HEK293 (cell line): Measurements from ENCODE around the gene BAD.
A peak's percentile ranks its signal among the peaks of the same experiment; 100 is the strongest.

ENCODE experiments used
- CTCF ChIA-PET: fragments of 350-600 bp; formaldehyde crosslinking; extraction: SDS; loops from one replicate; lab custom pipeline; 2021; ENCODE audit warnings: antibody characterized with exemption; lab: Yijun Ruan, JAX
- POLR2A ChIA-PET: fragments of 300-600 bp; formaldehyde crosslinking; extraction: SDS; loops from one replicate; lab custom pipeline; 2020; ENCODE audit warnings: antibody characterized with exemption, inconsistent platforms; lab: Yijun Ruan, JAX
- H3K27ac ChIP-seq: fragments of 200-500 bp; sonication (Bioruptor generic); 2 replicates; pipeline ENCODE4 v1.5.1; 2014; ENCODE audit warnings: low read depth, low read length, control low read depth, inconsistent platforms; ENCODE audit errors: extremely low read depth
- H3K36me3 ChIP-seq, 2 experiments: fragments of 200-500 bp in 1 of 2; sonication (Bioruptor generic) in 1 of 2; 1 replicate in 1 of 2; 2 replicates in 1 of 2; pipeline ENCODE4 v1.5.1; 2014 to 2017; ENCODE audit warnings: inconsistent platforms in 2 of 2, low read length in 2 of 2; ENCODE audit not compliant: control insufficient read depth in 2 of 2, insufficient read depth in 1 of 2
- H3K4me1 ChIP-seq: fragments of 200-500 bp; sonication (Bioruptor generic); 2 replicates; pipeline ENCODE4 v1.5.1; 2014; ENCODE audit warnings: mild to moderate bottlenecking, low read length, inconsistent platforms; ENCODE audit not compliant: control insufficient read depth, insufficient read depth
- H3K4me3 ChIP-seq: 2 replicates; pipeline ENCODE4 v1.5.1; 2011; ENCODE audit warnings: low read depth, mild to moderate bottlenecking, control low read depth, low read length, moderate library complexity
- H3K9me3 ChIP-seq: fragments of 200-500 bp; sonication (Bioruptor generic); 2 replicates; pipeline ENCODE4 v1.5.1; 2014; ENCODE audit warnings: low read depth, low read length, inconsistent platforms; ENCODE audit not compliant: control insufficient read depth, insufficient read depth
- FEZF1 ChIP-seq: fragments of 450-650 bp; formaldehyde crosslinking; IDR thresholded peaks from 2 replicates; pipeline ENCODE4 v1.5.1; 2016; ENCODE audit warnings: missing biosample characterization, missing genetic modification characterization
- KLF10 ChIP-seq: fragments of 450-650 bp; IDR thresholded peaks from 2 replicates; pipeline ENCODE4 v1.5.1; 2018; ENCODE audit warnings: missing biosample characterization, mild to moderate bottlenecking, missing genetic modification characterization
- PRDM1 ChIP-seq: fragments of 450-650 bp; formaldehyde crosslinking; IDR thresholded peaks from 2 replicates; pipeline ENCODE4; 2016; ENCODE audit warnings: missing biosample characterization, missing genetic modification characterization
- ZBTB20 ChIP-seq: fragments of 450-650 bp; formaldehyde crosslinking; IDR thresholded peaks from 2 replicates; pipeline ENCODE4 v1.5.1; 2016; ENCODE audit warnings: missing biosample characterization, missing genetic modification characterization
- ZNF394 ChIP-seq: fragments of 450-650 bp; formaldehyde crosslinking; IDR thresholded peaks from 2 replicates; pipeline ENCODE4 v1.5.1; 2016; ENCODE audit warnings: missing biosample characterization, missing genetic modification characterization, mild to moderate bottlenecking, moderate library complexity, borderline replicate concordance
- ZNF560 ChIP-seq: fragments of 450-650 bp; formaldehyde crosslinking; IDR thresholded peaks from 2 replicates; pipeline ENCODE4 v1.5.1; 2017; ENCODE audit warnings: missing biosample characterization, missing genetic modification characterization, borderline replicate concordance
- ZNF561 ChIP-seq: fragments of 450-650 bp; IDR thresholded peaks from 2 replicates; pipeline ENCODE4 v1.5.1; 2018; ENCODE audit warnings: missing biosample characterization, missing genetic modification characterization, borderline replicate concordance
- ZNF600 ChIP-seq: fragments of 450-650 bp; formaldehyde crosslinking; IDR thresholded peaks from 2 replicates; pipeline ENCODE4 v1.5.1; 2016; ENCODE audit warnings: missing biosample characterization, missing genetic modification characterization
- ZNF792 ChIP-seq: fragments of 450-650 bp; formaldehyde crosslinking; IDR thresholded peaks from 2 replicates; pipeline ENCODE4 v1.5.1; 2016; ENCODE audit warnings: missing biosample characterization, missing genetic modification characterization
- TF ChIP-seq, protein P1 (sequence below): fragments of 450-650 bp; formaldehyde crosslinking; IDR thresholded peaks from 2 replicates; pipeline ENCODE4 v1.5.1; 2016; ENCODE audit warnings: missing biosample characterization, missing genetic modification characterization, borderline replicate concordance
- TF ChIP-seq, protein P2 (sequence below): fragments of 450-650 bp; formaldehyde crosslinking; IDR thresholded peaks from 2 replicates; pipeline ENCODE4 v1.5.1; 2016; ENCODE audit warnings: missing biosample characterization, missing genetic modification characterization
- TF ChIP-seq, protein P3 (sequence below): fragments of 450-650 bp; formaldehyde crosslinking; IDR thresholded peaks from 2 replicates; pipeline ENCODE4 v1.5.1; 2016; ENCODE audit warnings: missing biosample characterization, missing genetic modification characterization
- TF ChIP-seq, protein P4 (sequence below): fragments of 450-650 bp; formaldehyde crosslinking; IDR thresholded peaks from 2 replicates; pipeline ENCODE4 v1.5.1; 2016; ENCODE audit warnings: missing biosample characterization, missing genetic modification characterization
- TF ChIP-seq, protein P5 (sequence below): fragments of 450-650 bp; formaldehyde crosslinking; conservative IDR thresholded peaks from 2 replicates; pipeline ENCODE4 v1.5.1; 2016; ENCODE audit warnings: low read depth, missing biosample characterization, missing genetic modification characterization
- TF ChIP-seq, protein P6 (sequence below): sonication (generic); formaldehyde crosslinking; IDR thresholded peaks from 2 replicates; pipeline ENCODE4 v1.8.1; 2022; ENCODE audit warnings: mild to moderate bottlenecking, moderate library complexity, missing genetic modification reagents

BAD gene

DNA sequence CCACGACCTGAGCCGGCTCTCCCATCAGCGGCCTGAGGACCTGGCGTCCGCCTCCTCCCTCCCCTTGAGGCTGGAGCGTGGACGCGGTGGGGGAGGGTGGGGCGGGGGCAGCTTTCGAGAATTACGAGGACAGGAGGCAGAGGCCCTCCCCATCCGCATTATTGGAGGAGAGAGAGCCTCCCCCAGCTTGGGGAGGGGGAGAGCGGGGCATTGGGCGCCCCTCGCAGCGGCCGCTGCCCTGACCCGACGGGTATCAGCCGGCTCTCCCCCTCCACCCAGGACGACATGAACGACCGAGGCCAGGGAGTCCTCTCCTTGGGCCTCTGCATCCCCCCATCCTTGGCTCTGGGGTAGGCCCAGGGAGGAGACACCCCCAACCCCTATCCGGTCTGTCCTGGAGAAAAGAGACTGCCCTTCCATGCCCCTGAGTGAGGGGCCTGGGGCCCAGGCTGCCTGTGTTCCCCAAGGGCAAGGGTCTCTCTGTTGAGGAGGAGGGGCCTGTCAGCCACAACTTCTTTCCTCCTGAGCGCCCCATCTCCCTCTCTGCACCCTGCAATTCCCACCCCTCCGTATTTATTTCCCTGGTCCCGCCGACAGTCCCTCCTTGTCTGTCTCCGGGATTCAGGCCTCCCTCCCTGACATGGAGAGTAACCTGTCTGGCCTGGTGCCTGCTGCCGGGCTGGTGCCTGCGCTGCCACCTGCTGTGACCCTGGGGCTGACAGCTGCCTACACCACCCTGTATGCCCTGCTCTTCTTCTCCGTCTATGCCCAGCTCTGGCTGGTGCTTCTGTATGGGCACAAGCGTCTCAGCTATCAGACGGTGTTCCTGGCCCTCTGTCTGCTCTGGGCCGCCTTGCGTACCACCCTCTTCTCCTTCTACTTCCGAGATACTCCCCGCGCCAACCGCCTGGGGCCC lies 1.7 kb upstream of the BAD start (continued):
- TF ChIP-seq, protein P1, sequence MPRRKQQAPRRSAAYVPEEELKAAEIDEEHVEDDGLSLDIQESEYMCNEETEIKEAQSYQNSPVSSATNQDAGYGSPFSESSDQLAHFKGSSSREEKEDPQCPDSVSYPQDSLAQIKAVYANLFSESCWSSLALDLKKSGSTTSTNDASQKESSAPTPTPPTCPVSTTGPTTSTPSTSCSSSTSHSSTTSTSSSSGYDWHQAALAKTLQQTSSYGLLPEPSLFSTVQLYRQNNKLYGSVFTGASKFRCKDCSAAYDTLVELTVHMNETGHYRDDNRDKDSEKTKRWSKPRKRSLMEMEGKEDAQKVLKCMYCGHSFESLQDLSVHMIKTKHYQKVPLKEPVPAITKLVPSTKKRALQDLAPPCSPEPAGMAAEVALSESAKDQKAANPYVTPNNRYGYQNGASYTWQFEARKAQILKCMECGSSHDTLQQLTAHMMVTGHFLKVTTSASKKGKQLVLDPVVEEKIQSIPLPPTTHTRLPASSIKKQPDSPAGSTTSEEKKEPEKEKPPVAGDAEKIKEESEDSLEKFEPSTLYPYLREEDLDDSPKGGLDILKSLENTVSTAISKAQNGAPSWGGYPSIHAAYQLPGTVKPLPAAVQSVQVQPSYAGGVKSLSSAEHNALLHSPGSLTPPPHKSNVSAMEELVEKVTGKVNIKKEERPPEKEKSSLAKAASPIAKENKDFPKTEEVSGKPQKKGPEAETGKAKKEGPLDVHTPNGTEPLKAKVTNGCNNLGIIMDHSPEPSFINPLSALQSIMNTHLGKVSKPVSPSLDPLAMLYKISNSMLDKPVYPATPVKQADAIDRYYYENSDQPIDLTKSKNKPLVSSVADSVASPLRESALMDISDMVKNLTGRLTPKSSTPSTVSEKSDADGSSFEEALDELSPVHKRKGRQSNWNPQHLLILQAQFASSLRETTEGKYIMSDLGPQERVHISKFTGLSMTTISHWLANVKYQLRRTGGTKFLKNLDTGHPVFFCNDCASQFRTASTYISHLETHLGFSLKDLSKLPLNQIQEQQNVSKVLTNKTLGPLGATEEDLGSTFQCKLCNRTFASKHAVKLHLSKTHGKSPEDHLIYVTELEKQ (tag by site-specific recombination) = no peak
- TF ChIP-seq ZNF394 (tag by site-specific recombination) (no peak), KLF10 (tag by site-specific recombination) (no peak), PRDM1 (tag by site-specific recombination) (no peak), ZNF560 (tag by site-specific recombination) (no peak)
- TF ChIP-seq, protein P2, sequence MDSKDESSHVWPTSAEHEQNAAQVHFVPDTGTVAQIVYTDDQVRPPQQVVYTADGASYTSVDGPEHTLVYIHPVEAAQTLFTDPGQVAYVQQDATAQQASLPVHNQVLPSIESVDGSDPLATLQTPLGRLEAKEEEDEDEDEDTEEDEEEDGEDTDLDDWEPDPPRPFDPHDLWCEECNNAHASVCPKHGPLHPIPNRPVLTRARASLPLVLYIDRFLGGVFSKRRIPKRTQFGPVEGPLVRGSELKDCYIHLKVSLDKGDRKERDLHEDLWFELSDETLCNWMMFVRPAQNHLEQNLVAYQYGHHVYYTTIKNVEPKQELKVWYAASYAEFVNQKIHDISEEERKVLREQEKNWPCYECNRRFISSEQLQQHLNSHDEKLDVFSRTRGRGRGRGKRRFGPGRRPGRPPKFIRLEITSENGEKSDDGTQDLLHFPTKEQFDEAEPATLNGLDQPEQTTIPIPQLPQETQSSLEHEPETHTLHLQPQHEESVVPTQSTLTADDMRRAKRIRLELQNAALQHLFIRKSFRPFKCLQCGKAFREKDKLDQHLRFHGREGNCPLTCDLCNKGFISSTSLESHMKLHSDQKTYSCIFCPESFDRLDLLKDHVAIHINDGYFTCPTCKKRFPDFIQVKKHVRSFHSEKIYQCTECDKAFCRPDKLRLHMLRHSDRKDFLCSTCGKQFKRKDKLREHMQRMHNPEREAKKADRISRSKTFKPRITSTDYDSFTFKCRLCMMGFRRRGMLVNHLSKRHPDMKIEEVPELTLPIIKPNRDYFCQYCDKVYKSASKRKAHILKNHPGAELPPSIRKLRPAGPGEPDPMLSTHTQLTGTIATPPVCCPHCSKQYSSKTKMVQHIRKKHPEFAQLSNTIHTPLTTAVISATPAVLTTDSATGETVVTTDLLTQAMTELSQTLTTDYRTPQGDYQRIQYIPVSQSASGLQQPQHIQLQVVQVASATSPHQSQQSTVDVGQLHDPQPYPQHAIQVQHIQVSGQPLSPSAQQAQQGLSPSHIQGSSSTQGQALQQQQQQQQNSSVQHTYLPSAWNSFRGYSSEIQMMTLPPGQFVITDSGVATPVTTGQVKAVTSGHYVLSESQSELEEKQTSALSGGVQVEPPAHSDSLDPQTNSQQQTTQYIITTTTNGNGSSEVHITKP (tag by site-specific recombination) = peak; percentile 69
- TF ChIP-seq, protein P3, sequence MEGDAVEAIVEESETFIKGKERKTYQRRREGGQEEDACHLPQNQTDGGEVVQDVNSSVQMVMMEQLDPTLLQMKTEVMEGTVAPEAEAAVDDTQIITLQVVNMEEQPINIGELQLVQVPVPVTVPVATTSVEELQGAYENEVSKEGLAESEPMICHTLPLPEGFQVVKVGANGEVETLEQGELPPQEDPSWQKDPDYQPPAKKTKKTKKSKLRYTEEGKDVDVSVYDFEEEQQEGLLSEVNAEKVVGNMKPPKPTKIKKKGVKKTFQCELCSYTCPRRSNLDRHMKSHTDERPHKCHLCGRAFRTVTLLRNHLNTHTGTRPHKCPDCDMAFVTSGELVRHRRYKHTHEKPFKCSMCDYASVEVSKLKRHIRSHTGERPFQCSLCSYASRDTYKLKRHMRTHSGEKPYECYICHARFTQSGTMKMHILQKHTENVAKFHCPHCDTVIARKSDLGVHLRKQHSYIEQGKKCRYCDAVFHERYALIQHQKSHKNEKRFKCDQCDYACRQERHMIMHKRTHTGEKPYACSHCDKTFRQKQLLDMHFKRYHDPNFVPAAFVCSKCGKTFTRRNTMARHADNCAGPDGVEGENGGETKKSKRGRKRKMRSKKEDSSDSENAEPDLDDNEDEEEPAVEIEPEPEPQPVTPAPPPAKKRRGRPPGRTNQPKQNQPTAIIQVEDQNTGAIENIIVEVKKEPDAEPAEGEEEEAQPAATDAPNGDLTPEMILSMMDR = peak; percentile 67
- TF ChIP-seq, protein P4, sequence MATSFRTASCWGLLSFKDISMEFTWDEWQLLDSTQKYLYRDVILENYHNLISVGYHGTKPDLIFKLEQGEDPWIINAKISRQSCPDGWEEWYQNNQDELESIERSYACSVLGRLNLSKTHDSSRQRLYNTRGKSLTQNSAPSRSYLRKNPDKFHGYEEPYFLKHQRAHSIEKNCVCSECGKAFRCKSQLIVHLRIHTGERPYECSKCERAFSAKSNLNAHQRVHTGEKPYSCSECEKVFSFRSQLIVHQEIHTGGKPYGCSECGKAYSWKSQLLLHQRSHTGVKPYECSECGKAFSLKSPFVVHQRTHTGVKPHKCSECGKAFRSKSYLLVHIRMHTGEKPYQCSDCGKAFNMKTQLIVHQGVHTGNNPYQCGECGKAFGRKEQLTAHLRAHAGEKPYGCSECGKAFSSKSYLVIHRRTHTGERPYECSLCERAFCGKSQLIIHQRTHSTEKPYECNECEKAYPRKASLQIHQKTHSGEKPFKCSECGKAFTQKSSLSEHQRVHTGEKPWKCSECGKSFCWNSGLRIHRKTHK = no peak

DNA sequence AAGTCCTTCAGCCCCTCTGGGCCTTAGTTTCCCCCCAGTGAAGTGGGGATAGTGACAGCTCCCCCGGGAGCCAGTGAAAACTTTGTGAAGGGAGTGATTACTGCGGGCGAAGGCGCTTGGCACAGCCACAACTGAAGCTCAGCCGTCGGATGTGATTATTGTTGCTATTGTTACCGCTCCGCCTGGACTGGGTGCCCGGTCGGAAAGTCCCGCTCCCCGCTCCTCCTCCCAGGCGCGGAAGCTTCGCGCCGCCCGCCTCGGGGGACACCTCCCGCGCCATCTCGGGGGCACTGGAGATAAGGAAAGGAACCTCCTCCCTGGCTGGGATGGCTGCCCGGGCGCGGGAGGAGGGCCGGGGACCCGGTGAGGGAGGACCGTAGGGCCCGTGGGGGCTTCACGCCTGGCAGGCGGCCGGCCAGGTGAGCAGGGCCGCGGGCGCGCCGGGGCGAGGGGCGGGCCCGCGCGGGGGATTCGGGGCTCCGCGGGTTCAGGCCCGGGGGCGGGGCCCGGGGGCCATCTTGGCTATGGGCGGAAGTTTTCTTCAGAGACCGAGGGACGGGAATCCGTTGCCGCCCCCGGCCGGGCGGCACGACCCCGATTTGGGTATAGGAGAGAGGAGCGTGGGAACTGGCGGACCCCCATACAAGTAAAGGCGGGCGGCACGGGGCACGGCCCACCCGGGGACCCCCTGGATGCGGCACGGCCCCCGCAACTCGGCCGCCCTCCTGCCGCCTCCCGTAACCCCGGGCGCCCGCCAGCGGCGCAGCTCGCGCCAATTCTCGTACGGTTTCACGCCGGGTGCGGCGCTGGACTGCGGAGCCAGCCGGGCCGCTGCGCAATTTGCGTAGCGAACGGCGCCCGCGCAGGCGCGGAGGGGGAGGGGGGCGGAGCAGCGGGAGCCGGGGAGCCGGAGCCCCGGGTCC lies 758 bp upstream of the BAD start, which contains the start of gene GPR137:
Gene GPR137, plus strand, starts transcription at position 887 of the 923 bp plus-strand sequence. CDS start 677 bp downstream, outside the sequence.
- CTCF ChIA-PET = interaction anchor here (0.6 to 1.8 kb wide), 9 partner anchors 10 to 133 kb away, joined by 3 to 9 read pairs (median 5); partner anchors contain the start of genes CATSPERZ and PLCB3
- POLR2A ChIA-PET = interaction anchor here (0.6 to 3.5 kb wide), 15 partner anchors 10 to 104 kb away, joined by 3 to 41 read pairs (median 5); partner anchors contain the start of genes DNAJC4, ESRRA, FKBP2 and PRDX5
- Histone ChIP-seq H3K4me1 (no peaks in the 10 kb centered on the region; the same call in 1 of the 2 replicates), H3K4me3 (peak within 1 kb of the TSS; percentile 82), H3K36me3 (peaks cover 9 to 48% of the 10 kb centered on the region in 2 experiments; a peak in 2 of 3 replicates), H3K27ac (peak within 1 kb of the TSS; percentile 75), H3K9me3 (no peaks in the 10 kb centered on the region)
- TF ChIP-seq ZNF792 (no peak), FEZF1 (tag by site-specific recombination) (no peak), ZNF600 (tag by site-specific recombination) (0 out of 2 replicates have a peak, but pooled peaks have one; percentile 4), KLF10 (tag by site-specific recombination) (peak; percentile 11; the same call in 1 of the 2 replicates), ZNF561 (tag by site-specific recombination) (peak; percentile 55; the same call in 1 of the 2 replicates), ZBTB20 (peak; percentile 43; the same call in 1 of the 2 replicates)
- TF ChIP-seq, protein P5, sequence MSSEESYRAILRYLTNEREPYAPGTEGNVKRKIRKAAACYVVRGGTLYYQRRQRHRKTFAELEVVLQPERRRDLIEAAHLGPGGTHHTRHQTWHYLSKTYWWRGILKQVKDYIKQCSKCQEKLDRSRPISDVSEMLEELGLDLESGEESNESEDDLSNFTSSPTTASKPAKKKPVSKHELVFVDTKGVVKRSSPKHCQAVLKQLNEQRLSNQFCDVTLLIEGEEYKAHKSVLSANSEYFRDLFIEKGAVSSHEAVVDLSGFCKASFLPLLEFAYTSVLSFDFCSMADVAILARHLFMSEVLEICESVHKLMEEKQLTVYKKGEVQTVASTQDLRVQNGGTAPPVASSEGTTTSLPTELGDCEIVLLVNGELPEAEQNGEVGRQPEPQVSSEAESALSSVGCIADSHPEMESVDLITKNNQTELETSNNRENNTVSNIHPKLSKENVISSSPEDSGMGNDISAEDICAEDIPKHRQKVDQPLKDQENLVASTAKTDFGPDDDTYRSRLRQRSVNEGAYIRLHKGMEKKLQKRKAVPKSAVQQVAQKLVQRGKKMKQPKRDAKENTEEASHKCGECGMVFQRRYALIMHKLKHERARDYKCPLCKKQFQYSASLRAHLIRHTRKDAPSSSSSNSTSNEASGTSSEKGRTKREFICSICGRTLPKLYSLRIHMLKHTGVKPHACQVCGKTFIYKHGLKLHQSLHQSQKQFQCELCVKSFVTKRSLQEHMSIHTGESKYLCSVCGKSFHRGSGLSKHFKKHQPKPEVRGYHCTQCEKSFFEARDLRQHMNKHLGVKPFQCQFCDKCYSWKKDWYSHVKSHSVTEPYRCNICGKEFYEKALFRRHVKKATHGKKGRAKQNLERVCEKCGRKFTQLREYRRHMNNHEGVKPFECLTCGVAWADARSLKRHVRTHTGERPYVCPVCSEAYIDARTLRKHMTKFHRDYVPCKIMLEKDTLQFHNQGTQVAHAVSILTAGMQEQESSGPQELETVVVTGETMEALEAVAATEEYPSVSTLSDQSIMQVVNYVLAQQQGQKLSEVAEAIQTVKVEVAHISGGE (tag by site-specific recombination) = peak; percentile 50
- TF ChIP-seq, protein P6, sequence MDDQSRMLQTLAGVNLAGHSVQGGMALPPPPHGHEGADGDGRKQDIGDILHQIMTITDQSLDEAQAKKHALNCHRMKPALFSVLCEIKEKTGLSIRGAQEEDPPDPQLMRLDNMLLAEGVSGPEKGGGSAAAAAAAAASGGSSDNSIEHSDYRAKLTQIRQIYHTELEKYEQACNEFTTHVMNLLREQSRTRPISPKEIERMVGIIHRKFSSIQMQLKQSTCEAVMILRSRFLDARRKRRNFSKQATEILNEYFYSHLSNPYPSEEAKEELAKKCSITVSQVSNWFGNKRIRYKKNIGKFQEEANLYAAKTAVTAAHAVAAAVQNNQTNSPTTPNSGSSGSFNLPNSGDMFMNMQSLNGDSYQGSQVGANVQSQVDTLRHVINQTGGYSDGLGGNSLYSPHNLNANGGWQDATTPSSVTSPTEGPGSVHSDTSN (CRISPR knock-in tag) = 0 out of 2 replicates have a peak, but pooled peaks have one; percentile 35
